Lower leg skin (tissue), 4 donors: ENCODE data around the gene TNFRSF17. TPM values are rescaled to one million over a fixed set of nuclear protein-coding genes. Genes with fewer than 3 reads are reported as not detected.
"Not testable (repeated sequence)": the region's sequence is repeated elsewhere in the genome, so short reads cannot be mapped to it uniquely, and the experiment has no call there.

Source experiments
- DNase-seq, 2 donors: peaks; one replicate each; pipeline ENCODE4 v3.0.0-alpha.2; 2019; ENCODE audit warnings: low spot score in 2 of 2
- H3K4me3 ChIP-seq: fragments of 200-600 bp; sonication (generic); 2 replicates; pipeline ENCODE4 v1.5.1; 2017; ENCODE audit warnings: mild to moderate bottlenecking, low read depth; ENCODE audit not compliant: poor library complexity, severe bottlenecking
- CTCF ChIP-seq, 3 donors: fragments of 450-650 bp; IDR thresholded peaks; one replicate each; pipeline ENCODE4 v1.5.1; 2016; ENCODE audit warnings: antibody characterized with exemption in 3 of 3, mild to moderate bottlenecking in 3 of 3, moderate library complexity in 2 of 3
- POLR2A ChIP-seq, 2 donors: fragments of 450-650 bp; IDR thresholded peaks; one replicate each; pipeline ENCODE4 v1.6.1; 2016 to 2017; ENCODE audit warnings: antibody characterized with exemption in 2 of 2, mild to moderate bottlenecking in 1 of 2, moderate library complexity in 1 of 2
- WGBS, 2 donors: methylation state at CpG; one replicate each; pipeline ENCODE4 v1.1.5; 2018; 5-methylcytosine and 5-hydroxymethylcytosine counted together
- intact Hi-C: fragments of 100-400 bp; cut with DNase I; formaldehyde crosslinking; loops from one replicate; pipeline ENCODE4 v1.15.0; 2023; ENCODE audit warnings: low total_unique reads
- total RNA-seq, 4 donors: library from RNA; depleted of rRNA; stranded (reverse); fragments of >200 nt; gene quantifications; one replicate each; pipeline ENCODE4 v1.1.0, GENCODE V29; 2016

The TNFRSF17 gene
- total RNA-seq: not detected

- H3K4me3 ChIP-seq: no peak within 1 kb of the TSS
- TF ChIP-seq POLR2A (IDR thresholded peaks at IDR 0.05) (no peak), CTCF (IDR thresholded peaks at IDR 0.05) (no peak)
- 51 to 53% methylated on average over 9 of the region's 9 CpGs for WGBS, 2 donors
- DNase-seq: no peak
- intact Hi-C loops: loop anchor here (10.0 kb wide), 1 partner anchor 100 kb away; no protein-coding TSS in a partner anchor
Measured at GRCh38 chr16:11964761-11965551, at the start of gene TNFRSF17. TSS of gene TNFRSF17 (plus strand) at chr16:11965210. CDS start at chr16:11965325, 115 bp downstream.

GRCh38 chr16:11915644-11916523, 49.1 kb upstream of the TNFRSF17 start, which contains the start of gene GSPT1:
TSS of gene GSPT1 (minus strand) at chr16:11915956. CDS start at chr16:11915720, 236 bp downstream.
- intact Hi-C loops: loop anchor here (5.0 kb wide), 1 partner anchor 801 kb away; no protein-coding TSS in a partner anchor
- 1% methylated on average over 32 to 70 of the region's 84 CpGs for WGBS, 2 donors
- peak; percentile 99 to 100 for DNase-seq
- TF ChIP-seq POLR2A (IDR thresholded peaks at IDR 0.05) (peak in 1 of 2 donors; percentile 74), CTCF (IDR thresholded peaks at IDR 0.05) (peak in 1 of 3 donors; percentile 78)
- H3K4me3 ChIP-seq: peak within 1 kb of the TSS; percentile 93

- no peak for DNase-seq
- no peak overlapping the region for H3K4me3 ChIP-seq
- intact Hi-C loops: loop anchor here (5.0 kb wide), 1 partner anchor 801 kb away; no protein-coding TSS in a partner anchor
- TF ChIP-seq CTCF (IDR thresholded peaks at IDR 0.05) (no peak), POLR2A (IDR thresholded peaks at IDR 0.05) (no peak)
- WGBS, 2 donors: 35 to 44% methylated on average over 13 of the region's 13 CpGs
Measured at GRCh38 chr16:11916524-11917285, 48.3 kb upstream of the TNFRSF17 start.

- 82 to 85% methylated on average over 10 of the region's 10 CpGs for WGBS, 2 donors
- intact Hi-C loops: not testable (repeated sequence)
Measured at GRCh38 chr16:11924046-11924445, 41.0 kb upstream of the TNFRSF17 start.

GRCh38 chr16:11927350-11927749, 37.7 kb upstream of the TNFRSF17 start:
- DNase-seq: peak in 1 of 2 donors; percentile 58
- intact Hi-C loops, H3K4me3 ChIP-seq: not testable (repeated sequence)
- WGBS, 2 donors: 81% methylated on average over 11 to 13 of the region's 13 CpGs

More at GRCh38 chr16:11924046-11924445, 41.0 kb upstream of the TNFRSF17 start:
- DNase-seq: peak in 1 of 2 donors; percentile 59
- not testable (repeated sequence) for H3K4me3 ChIP-seq

GRCh38 chr16:11941945-11942344, 23.1 kb upstream of the TNFRSF17 start, which contains the start of gene NPIPB2:
TSS of gene NPIPB2 (minus strand) at chr16:11942045. CDS start at chr16:11942045, 0 bp downstream.
- WGBS, 2 donors: 93 to 98% methylated on average over 4 of the region's 4 CpGs
- intact Hi-C loops, DNase-seq, H3K4me3 ChIP-seq: not testable (repeated sequence)
